NB4 (cell line): ENCODE measurements around the gene COL6A1.

ENCODE experiments used
- CTCF ChIP-seq: IDR thresholded peaks from one replicate; pipeline ENCODE4 v1.5.1; 2012; ENCODE audit warnings: low read depth, low read length
- MAX ChIP-seq: IDR thresholded peaks from 2 replicates; pipeline ENCODE4 v1.6.1; 2011; ENCODE audit warnings: low read depth, low read length
- POLR2A ChIP-seq: IDR thresholded peaks from 2 replicates; pipeline ENCODE4 v1.6.1; 2011; ENCODE audit warnings: mild to moderate bottlenecking; ENCODE audit not compliant: insufficient read length; ENCODE audit errors: extremely low read depth

GRCh38 chr21:45941717-45942546 lies 39.6 kb upstream of the COL6A1 start:
- no peak for TF ChIP-seq CTCF
- TF ChIP-seq MAX: no peak
- TF ChIP-seq POLR2A: no peak
